Ammon's horn (tissue), 1 donor: Measurements from ENCODE around the gene MBOAT2.
A peak's percentile ranks its signal among the peaks of the same experiment; 100 is the strongest.
"Not testable (repeated sequence)": the region's sequence is repeated elsewhere in the genome, so short reads cannot be mapped to it uniquely, and the experiment has no call there.

Source experiments
- DNase-seq: peaks from one replicate; pipeline ENCODE4 v3.0.0-alpha.2; 2016; ENCODE audit warnings: low spot score

Gene MBOAT2

GRCh38 chr2:8993196-8993901 is 10.1 kb downstream of the MBOAT2 start:
- DNase-seq = no peak

- DNase-seq = no peak
Observed at GRCh38 chr2:8992643-8993042, 10.8 kb downstream of the MBOAT2 start.

- no peak for DNase-seq
Observed at GRCh38 chr2:8989536-8990079, 13.9 kb downstream of the MBOAT2 start.

- no peak for DNase-seq
Observed at GRCh38 chr2:8987410-8987809, 16.1 kb downstream of the MBOAT2 start.

- no peak for DNase-seq
Observed at GRCh38 chr2:8986327-8986976, 17.0 kb downstream of the MBOAT2 start.

- no peak for DNase-seq
Observed at GRCh38 chr2:8985561-8986326, 17.7 kb downstream of the MBOAT2 start.

- DNase-seq = no peak
Observed at GRCh38 chr2:8984855-8985254, 18.6 kb downstream of the MBOAT2 start.

- DNase-seq = no peak
Observed at GRCh38 chr2:8984157-8984556, 19.3 kb downstream of the MBOAT2 start.

- DNase-seq = no peak
Observed at GRCh38 chr2:8983571-8983970, 19.9 kb downstream of the MBOAT2 start.

GRCh38 chr2:8981876-8982275 is 21.6 kb downstream of the MBOAT2 start:
- DNase-seq = no peak

GRCh38 chr2:8980096-8980495 is 23.4 kb downstream of the MBOAT2 start:
- DNase-seq = no peak

- DNase-seq = no peak
Observed at GRCh38 chr2:8977758-8978157, 25.7 kb downstream of the MBOAT2 start.

GRCh38 chr2:8976442-8977259 is 26.8 kb downstream of the MBOAT2 start:
- peak; percentile 57 for DNase-seq

GRCh38 chr2:8974016-8974415 is 29.5 kb downstream of the MBOAT2 start:
- no peak for DNase-seq

- not testable (repeated sequence) for DNase-seq
Observed at GRCh38 chr2:8973017-8973416, 30.5 kb downstream of the MBOAT2 start.

- not testable (repeated sequence) for DNase-seq
Observed at GRCh38 chr2:8972535-8972934, 30.9 kb downstream of the MBOAT2 start.

- not testable (repeated sequence) for DNase-seq
Observed at GRCh38 chr2:8969348-8969747, 34.1 kb downstream of the MBOAT2 start.

- DNase-seq = no peak
Observed at GRCh38 chr2:8966123-8966908, 37.2 kb downstream of the MBOAT2 start.

- DNase-seq = no peak
Observed at GRCh38 chr2:8965216-8965969, 38.1 kb downstream of the MBOAT2 start.

- DNase-seq = no peak
Observed at GRCh38 chr2:8962890-8963289, 40.6 kb downstream of the MBOAT2 start.
